ENCODE data around the gene FRYL. TPM values are rescaled to one million over a fixed set of nuclear protein-coding genes. Genes with fewer than 3 reads are reported as not detected.

The FRYL gene
- total and polyA plus RNA-seq, 2 donors (not counting 1 experiment from before 2014, with no cell fraction given), result 20.3 to 61.4 TPM

DNA sequence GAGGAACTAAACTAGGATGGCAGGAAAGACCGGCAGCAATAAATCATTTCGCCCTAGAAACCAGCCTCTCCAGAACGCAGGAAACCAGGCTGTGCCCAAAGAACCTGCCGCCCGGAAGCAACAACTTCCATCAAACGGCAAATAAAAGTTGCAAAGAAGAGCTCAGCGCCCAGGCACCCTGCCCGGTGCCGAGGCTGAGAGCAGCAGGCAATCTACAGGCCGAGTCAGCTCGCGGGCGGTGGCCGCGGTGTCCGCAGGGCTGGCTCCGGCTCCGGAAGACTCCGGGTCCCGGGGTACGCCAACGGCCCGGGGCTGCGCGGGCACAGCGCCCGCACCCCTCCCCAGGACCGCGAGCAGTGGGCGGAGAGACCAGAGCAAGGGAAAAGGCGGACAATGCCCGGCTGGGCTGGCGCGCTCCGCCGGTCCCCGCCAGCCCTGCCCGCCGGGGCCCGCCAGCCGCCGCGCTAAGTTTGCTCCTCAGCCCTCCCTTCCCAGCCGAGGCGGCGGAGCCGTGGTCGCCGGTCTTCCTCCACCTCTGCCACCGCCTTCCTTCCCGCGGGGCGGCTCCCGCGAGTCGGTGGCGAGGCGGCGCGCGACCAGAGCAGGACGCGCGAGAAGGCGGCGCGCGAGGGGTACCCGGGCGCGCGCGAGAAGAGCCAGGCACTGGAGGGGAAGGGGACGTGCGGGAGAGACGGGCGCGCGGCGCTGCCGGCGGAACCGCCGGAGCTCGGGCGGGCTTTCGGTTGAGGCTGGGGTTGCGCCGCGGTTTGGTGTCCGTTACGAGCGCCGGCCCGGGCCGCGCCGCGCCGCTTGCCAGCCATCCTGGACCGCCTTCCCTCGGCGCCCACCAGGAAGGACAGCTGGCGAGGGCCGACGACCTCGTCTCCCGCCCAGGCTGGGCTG lies 733 bp downstream of the FRYL start:
- no peaks in the 10 kb centered on the region for H3K36me3 ChIP-seq (ENCODE audit: control insufficient read depth, insufficient read depth, low read length)
- TF ChIP-seq, protein P1, sequence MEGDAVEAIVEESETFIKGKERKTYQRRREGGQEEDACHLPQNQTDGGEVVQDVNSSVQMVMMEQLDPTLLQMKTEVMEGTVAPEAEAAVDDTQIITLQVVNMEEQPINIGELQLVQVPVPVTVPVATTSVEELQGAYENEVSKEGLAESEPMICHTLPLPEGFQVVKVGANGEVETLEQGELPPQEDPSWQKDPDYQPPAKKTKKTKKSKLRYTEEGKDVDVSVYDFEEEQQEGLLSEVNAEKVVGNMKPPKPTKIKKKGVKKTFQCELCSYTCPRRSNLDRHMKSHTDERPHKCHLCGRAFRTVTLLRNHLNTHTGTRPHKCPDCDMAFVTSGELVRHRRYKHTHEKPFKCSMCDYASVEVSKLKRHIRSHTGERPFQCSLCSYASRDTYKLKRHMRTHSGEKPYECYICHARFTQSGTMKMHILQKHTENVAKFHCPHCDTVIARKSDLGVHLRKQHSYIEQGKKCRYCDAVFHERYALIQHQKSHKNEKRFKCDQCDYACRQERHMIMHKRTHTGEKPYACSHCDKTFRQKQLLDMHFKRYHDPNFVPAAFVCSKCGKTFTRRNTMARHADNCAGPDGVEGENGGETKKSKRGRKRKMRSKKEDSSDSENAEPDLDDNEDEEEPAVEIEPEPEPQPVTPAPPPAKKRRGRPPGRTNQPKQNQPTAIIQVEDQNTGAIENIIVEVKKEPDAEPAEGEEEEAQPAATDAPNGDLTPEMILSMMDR (conservative IDR thresholded peaks at IDR 0.05 in 1 of 2, IDR thresholded peaks at IDR 0.05 in 1 of 2; ENCODE audit: low read depth in 1 of 2, low read length in 2 of 2), result no peak
- TF ChIP-seq EZH2 (IDR thresholded peaks at IDR 0.05; ENCODE audit: low read length, missing control alignments), result no peak

DNA sequence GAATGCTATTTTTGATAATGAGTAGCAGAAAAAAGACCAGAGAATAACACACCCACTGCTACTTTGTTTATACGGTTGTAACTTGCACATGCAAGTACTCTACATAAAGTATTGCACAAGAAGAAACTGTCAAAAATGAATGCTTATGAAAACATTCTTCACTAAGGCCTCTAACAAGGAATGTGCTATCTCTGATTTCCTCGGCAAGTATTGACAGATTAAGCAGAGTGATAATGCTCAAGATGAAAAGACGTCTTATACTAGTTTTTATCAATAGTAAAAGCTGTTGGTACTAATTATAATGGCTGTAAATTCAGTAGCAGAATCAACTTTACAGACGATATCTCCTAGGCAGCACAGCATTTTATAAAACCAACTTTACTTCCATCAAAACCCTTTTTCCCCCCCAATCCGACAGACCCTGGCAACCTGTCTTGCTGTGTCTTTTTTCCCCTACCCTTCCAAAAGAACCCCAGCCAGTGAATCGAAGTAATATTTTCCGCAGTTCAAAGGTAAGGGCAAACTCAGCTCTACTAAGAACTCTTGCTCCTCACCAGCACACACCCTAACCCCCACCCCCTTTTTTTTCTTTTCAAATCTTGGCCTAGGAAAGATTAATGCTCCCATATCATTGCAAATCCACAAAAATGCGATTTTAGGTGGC lies 1.5 kb downstream of the FRYL start:
- Histone ChIP-seq H3K27me3 (ENCODE audit: control insufficient read depth, insufficient read depth, low read length) (no peaks in the 10 kb centered on the region), H3K9me3 (ENCODE audit: control insufficient read depth, insufficient read depth, low read depth, low read length) (no peaks in the 10 kb centered on the region), H3K27ac (ENCODE audit: insufficient read depth, low read length) (peak overlapping the region; percentile 81), H3K9ac (ENCODE audit: insufficient read depth, low read length) (peak overlapping the region; percentile 92), H2AFZ (ENCODE audit: low read length) (no peak overlapping the region), H3K4me3 (replicated peaks in 1 of 4; ENCODE audit: control extremely low read depth in 1 of 4, insufficient read depth in 1 of 4, low read depth in 3 of 4, low read length in 4 of 4) (peak overlapping the region; percentile 55 to 93 (median 74)), H3K4me1 (ENCODE audit: control insufficient read depth, extremely low read depth, insufficient read depth, low read length) (peaks cover 3% of the 10 kb centered on the region), H3K36me3 (ENCODE audit: control insufficient read depth, insufficient read depth, low read length) (no peaks in the 10 kb centered on the region), H3K79me2 (ENCODE audit: control insufficient read depth, insufficient read depth, low read length) (peaks cover 52% of the 10 kb centered on the region), H4K20me1 (ENCODE audit: control insufficient read depth, extremely low read depth, insufficient read depth, low read length) (no peaks in the 10 kb centered on the region), H3K4me2 (ENCODE audit: extremely low read depth, insufficient read depth, low read length) (peak overlapping the region; percentile 89)
- TF ChIP-seq, protein P1 (conservative IDR thresholded peaks at IDR 0.05 in 1 of 2, IDR thresholded peaks at IDR 0.05 in 1 of 2; ENCODE audit: low read depth in 1 of 2, low read length in 2 of 2), result no peak
- DNase-seq (ENCODE audit: low read depth in 2 of 2), result peak; percentile 66 to 69

More for the DNA sequence above, 733 bp downstream of the FRYL start:
- Histone ChIP-seq H3K4me2 (ENCODE audit: extremely low read depth, insufficient read depth, low read length) (peak overlapping the region; percentile 89), H3K79me2 (ENCODE audit: control insufficient read depth, insufficient read depth, low read length) (peaks cover 46% of the 10 kb centered on the region), H3K27ac (ENCODE audit: insufficient read depth, low read length) (peak overlapping the region; percentile 81), H3K27me3 (ENCODE audit: control insufficient read depth, insufficient read depth, low read length) (no peaks in the 10 kb centered on the region), H4K20me1 (ENCODE audit: control insufficient read depth, extremely low read depth, insufficient read depth, low read length) (no peaks in the 10 kb centered on the region), H3K4me1 (ENCODE audit: control insufficient read depth, extremely low read depth, insufficient read depth, low read length) (peaks cover 3% of the 10 kb centered on the region), H3K4me3 (replicated peaks in 1 of 4; ENCODE audit: control extremely low read depth in 1 of 4, insufficient read depth in 1 of 4, low read depth in 3 of 4, low read length in 4 of 4) (peak overlapping the region; percentile 55 to 93 (median 74)), H3K9me3 (ENCODE audit: control insufficient read depth, insufficient read depth, low read depth, low read length) (no peaks in the 10 kb centered on the region), H3K9ac (ENCODE audit: insufficient read depth, low read length) (peak overlapping the region; percentile 92), H2AFZ (ENCODE audit: low read length) (peak overlapping the region; percentile 75)
- peak; percentile 52 to 62 for DNase-seq (ENCODE audit: low read depth in 2 of 2)

DNA sequence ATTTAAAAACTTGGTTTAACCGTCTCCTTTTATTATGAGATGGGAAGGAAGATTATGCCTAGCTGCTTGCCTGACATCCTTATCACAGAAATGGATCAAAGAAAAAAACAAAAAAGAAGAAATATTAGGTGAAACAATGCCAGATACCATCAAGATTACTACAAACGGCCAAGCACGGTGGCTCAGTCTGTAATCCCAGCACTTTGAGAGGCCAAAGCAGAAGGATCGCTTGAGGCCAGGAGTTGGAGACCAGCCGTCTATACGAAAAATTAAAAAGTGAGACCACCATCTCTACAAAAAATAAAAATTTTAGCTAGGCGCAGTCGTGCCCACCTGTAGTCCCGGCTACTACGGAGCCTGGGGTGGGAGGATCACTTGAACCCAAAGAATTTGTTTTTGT lies 2.3 kb downstream of the FRYL start:
- Histone ChIP-seq H2AFZ (ENCODE audit: low read length) (no peak overlapping the region), H3K4me2 (ENCODE audit: extremely low read depth, insufficient read depth, low read length) (peak overlapping the region; percentile 89), H3K27me3 (ENCODE audit: control insufficient read depth, insufficient read depth, low read length) (no peaks in the 10 kb centered on the region), H3K9ac (ENCODE audit: insufficient read depth, low read length) (no peak overlapping the region), H3K4me1 (ENCODE audit: control insufficient read depth, extremely low read depth, insufficient read depth, low read length) (peaks cover 3% of the 10 kb centered on the region), H3K79me2 (ENCODE audit: control insufficient read depth, insufficient read depth, low read length) (peaks cover 56% of the 10 kb centered on the region), H3K4me3 (replicated peaks in 1 of 4; ENCODE audit: control extremely low read depth in 1 of 4, insufficient read depth in 1 of 4, low read depth in 3 of 4, low read length in 4 of 4) (peak overlapping the region; percentile 55 to 93 (median 74)), H4K20me1 (ENCODE audit: control insufficient read depth, extremely low read depth, insufficient read depth, low read length) (no peaks in the 10 kb centered on the region), H3K27ac (ENCODE audit: insufficient read depth, low read length) (no peak overlapping the region), H3K36me3 (ENCODE audit: control insufficient read depth, insufficient read depth, low read length) (no peaks in the 10 kb centered on the region), H3K9me3 (ENCODE audit: control insufficient read depth, insufficient read depth, low read depth, low read length) (no peaks in the 10 kb centered on the region)
- TF ChIP-seq, protein P1 (conservative IDR thresholded peaks at IDR 0.05 in 1 of 2, IDR thresholded peaks at IDR 0.05 in 1 of 2; ENCODE audit: low read depth in 1 of 2, low read length in 2 of 2), result no peak
- no peak for TF ChIP-seq EZH2 (IDR thresholded peaks at IDR 0.05; ENCODE audit: low read length, missing control alignments)
- DNase-seq (ENCODE audit: low read depth in 2 of 2), result no peak

All from fibroblast of lung (primary cell).